Brain pericyte (primary cell): ENCODE measurements around the gene MALAT1.

Experiments used
- DNase-seq: peaks from one replicate; pipeline ENCODE4 v3.0.0-alpha.2; 2012; ENCODE audit warnings: low read depth, low spot score

The MALAT1 gene

DNA sequence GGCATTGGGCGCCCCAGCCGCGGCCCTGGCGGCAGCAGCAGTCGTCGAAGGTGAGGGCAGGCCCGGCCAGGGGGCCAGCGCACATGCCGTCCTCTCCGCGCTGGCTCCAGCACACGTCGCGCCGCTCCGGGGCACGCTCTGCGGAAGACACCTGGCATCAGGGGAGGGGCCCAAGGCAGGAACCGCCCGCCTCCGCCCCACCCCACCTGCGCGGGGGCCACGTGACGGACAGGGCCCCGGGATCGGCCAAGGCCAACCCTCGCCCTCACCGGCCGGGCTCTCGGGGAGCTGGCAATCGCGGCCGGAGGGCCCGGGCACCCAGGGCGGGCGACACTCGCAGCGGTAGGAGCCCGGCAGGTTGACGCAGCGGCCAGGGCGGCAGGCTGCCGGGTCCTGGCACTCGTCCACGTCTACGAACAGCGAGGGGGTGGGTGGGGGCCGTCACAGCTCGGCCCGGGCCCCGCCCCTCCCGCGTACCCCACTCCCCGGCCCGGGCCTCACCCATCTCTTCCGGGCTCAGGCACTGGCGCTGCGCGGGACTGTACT is 41.0 kb downstream of the MALAT1 start:
- no peak for DNase-seq

DNA sequence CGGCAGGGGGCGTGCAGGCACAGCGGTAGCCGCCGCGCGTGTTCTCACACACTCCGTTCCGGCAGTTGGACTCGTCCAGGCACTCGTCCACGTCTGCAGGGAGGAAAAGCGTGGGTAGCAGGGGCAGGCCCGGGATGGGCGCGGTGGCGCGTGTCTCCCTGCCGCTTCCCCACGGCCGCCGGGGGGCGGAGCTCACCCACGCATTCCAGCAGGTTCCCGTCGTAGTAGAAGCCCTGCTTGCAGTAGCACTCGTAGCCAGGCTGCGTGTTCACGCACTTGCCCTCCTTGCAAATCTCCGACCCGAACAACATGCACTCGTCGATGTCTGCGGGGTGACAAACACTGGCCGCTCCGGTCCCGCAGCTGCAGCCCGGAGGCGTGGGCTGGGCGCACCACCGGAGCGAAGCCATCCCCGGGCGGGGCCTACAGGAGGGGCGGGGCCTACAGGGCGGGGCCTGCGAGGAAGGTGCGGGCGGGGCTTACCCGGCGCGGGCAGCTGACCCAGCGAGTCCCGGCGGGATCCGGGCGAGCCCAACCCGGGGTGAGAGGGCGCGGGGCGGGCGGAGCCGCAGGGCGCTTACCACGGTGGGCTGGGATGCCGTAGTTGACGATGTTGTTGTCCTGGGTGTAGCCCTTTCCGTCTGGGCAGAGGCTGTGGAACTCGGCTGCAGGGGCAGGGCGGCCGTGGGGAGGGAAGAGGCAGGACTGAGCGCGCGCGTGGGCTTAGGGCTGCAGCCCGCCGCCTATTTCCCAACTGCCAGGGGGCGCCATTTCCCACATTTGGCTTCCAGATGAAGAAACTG is 41.6 kb downstream of the MALAT1 start:
- peak; percentile 77 for DNase-seq

DNA sequence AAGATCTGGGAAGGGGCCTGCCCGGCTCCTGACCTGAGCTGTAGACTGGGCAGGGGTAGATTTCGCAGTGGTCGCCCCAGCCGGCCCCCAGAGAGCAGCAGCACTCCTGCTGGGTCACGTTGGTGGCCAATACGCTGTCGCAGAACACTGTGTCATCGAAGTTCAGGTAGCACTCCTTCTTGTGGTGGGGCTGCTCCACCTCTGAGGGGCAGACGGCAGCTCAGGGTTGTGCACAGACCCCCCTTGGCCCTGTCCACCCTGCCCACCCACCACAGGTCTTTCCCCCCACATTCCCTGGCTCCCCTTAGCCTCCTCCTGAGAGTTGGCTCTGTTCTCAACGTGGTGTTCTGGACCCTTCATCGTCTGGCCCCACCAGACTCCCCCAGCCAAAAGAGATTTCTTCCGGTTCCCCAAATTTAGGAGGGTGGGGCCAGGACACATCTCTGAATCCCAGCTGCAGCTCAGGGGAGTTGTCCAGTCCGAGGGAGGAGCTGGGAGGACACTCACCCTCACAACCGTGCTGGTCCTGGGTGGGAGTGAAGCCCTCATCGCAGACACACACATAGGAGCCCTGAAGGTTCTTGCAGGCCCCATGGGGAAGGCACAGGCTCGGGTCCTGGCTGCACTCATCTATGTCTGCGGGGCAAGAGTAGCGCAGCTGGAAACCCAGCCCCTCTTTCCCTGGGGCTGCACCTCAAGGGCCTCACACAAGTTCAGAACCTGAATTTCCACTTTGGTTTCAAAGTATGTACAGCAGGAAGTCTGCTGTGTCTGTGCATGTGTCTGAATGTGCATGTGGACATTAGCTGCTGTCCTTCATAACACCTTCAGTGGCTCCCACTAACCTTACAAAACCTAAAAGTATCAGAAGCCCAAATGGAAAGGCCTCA is 42.5 kb downstream of the MALAT1 start:
- DNase-seq, result no peak

DNA sequence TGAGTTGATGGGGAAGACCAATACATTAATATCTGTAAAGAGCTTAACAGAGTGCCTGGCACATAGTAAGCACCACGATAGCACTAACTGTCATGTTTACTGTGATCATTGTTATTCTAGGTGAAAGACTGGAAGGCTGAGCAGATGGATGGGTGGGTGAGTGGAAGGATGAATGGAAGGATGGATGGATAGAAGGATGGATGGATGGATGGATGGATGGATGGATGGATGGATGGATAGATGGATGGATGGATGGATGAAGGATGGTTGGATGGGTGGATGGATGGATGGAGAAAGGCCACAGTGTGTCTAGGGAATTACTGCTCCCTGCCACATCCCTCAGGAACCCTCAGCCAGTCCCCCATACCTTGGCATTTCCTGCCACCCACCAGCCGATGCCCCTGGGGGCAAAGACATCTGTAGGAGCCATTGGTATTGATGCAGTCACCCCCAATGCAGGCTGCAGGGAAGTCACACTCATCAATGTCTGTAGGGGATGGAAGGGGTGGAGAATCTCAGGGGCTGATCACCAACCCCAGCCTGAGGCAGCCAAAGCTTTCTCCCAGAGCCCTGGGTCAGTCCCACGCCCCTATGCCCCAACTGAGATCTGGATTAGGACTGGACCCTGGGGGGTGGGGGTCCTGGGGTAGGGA is 44.0 kb downstream of the MALAT1 start:
- DNase-seq, result no peak

DNA sequence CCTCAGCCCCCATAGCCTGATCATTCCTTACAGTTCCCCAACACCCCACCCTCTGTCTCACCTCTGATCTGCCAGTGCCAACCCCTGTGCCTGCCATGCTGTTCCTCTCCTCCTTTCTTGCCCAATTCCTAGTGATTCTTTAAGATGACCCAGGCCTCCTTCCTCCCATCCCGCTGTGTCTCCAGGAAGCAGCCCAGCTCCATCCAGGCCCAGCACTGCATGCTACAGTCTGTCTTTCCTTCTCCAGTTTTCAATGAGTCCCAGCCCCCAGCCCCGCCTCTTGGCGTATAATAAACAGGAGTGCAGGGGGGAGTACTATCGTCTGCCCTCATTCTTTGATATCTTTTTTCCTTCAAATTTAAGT is 47.0 kb downstream of the MALAT1 start:
- no peak for DNase-seq

DNA sequence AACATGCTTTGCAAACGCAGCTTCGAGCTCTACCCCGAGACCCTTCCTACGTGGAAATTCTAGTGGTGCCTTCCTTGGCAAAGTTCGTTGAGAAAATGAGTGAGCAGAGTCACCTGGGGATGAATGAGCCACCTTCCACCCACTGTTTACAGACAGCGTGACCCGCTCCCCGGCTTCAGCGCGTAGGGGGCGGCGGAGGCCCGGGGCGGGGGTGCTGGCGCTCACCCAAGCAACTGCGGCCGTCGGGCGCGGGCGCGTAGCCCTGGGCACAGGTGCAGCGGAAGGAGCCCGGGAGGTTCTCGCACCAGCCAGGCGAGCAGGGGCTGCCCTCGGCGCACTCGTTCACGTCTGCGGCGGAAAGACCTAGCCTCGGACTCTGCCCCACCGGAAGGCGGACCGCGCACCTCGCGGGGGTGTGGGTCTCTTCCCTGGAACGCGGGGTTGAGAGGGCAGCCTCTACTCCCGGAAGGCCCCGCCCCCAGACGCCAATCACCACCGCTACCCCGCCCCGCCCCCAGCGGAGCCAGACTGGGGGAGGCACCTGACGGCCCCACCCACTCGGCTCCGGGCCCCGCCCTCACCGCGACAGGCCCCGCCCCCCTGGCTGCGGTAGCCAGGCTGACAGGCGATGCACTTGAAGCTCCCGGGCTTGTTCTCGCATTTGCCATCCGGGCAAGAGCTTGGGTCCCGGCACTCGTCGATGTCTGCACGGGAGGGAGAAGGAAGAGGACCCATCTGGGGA is 47.5 kb downstream of the MALAT1 start:
- no peak for DNase-seq

DNA sequence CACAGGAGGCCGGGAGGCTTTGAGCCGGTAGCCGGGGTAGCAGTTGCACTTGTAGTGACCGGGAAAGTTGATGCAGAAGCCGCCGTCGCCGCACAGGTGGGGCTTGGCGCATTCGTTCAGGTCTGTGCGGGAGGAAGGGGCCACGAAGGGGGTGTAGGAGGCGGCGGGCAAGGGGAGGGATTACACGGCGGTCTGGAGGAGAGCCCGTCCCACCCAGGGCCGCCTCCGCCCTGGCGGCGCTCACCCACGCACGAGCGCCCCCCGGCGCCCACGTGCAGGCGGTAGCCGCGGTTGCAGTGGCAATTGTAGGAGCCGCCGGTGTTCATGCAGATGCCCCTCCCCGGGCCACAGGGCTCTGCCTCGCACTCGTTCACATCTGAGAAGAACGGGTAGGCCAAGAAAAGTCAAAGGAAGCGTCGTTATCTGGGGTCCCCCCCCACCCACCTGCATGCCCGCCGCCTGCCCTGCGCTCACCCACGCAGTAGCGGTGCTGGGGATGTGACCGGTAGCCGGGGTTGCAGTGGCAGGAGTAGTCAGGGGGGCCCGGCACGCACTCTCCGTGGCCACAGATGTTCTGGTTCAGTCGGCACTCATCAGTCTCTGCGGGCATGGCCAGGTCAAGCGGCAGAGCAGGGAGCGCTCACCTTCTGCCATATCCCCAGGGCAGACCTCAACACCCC is 48.7 kb downstream of the MALAT1 start:
- DNase-seq, result no peak

DNA sequence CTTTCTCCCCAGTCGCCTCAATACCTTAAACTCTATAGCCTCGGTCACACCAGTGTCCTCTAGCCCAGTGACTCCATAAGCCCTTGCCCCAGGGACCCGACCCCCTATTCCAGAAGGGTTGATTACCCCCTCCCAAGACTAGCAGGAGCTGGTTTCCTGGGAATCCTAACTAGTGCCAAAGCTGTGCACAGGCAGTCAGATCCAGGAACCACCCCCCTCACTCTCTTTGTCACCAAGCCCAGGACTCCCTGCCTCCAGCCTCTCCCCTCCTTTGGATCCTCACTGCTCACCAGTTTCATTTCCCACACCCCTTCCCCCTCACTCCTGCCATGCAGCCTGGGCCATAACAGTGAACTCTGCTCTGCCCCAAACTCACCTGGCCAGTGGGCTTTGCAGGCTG is 49.5 kb downstream of the MALAT1 start:
- no peak for DNase-seq

DNA sequence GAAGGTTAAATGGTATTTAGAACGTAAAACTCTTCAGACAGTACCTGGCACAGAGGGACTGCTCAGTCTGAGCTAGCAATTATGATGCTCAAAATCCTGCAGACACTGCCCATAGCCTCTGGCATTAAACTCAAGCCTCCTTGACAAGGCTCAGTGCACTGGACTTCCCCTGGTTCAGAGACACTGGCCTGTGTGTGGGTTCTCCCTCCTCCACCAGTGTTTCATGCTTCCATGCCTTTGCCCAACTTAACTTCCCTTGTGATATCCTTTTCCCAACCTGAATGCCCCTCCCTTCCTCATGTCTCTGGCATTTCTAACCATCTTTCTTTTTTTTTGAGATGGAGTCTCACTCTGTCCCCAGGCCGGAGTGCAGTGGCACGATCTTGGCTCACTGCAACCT is 50.3 kb downstream of the MALAT1 start:
- DNase-seq, result no peak

DNA sequence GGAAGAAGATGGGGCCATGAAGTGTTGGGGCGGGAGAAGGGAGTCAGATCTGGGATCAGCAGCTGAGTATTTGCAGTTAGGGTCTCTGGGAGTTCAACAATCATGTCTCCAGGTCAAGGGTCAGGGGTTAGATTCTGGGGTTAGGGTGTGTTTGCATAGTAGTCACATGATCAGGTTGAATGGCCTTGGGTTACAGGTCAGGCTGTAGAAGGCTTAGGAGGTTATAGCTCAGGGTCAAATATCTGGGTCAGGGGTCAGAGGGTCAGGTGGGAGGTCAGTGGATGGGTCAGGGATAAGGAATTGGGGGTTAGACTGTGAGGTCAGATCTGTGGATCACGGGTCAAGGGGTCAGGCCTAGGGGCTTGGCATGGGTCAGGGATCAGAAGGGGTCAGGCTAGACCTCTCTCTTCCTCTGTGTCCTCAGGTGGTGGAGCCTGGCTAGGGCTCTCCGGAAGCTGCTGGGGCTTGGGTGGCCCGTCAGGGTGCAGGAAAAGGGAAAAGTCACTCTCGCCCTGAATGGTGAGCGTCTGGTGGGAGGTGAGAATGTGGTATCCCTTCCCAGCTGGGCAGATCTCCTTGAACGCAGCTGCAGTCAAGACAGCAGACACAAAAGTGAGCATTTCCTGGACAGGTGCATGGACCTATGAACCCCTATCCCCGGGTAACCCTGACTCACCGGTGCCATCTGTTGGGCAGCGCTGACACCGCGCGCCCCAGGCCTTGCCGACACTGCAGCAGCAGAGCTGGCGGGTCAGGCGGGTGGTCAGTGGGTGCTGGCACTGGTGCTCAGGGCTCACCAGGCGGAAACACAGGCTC is 52.9 kb downstream of the MALAT1 start:
- no peak for DNase-seq

DNA sequence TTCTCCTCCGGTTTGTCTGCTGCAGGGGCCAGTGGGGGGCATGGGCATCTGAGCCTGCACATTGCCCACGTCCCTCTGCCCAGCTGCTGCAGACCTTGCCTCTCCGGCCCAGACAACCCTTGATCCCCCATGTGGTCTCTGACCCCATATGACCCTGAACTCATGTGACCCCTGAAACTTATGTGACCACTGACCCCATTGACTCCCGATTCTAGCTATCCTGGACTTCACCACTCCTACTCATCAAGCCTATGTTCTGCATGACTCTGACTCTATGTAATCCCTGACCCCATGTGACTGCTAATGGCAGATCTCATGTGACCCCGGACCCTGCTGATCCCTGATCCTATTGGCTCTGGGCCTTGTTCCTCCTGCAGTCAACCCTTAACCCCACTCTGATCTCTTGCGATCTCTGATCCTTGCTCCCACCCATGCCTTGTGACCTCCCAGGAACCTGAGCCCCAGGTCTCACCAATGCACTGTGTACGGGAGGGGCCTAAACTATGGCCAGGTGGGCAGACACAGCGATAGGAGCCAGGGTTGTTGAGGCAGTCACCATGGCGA is 53.6 kb downstream of the MALAT1 start:
- DNase-seq, result no peak

DNA sequence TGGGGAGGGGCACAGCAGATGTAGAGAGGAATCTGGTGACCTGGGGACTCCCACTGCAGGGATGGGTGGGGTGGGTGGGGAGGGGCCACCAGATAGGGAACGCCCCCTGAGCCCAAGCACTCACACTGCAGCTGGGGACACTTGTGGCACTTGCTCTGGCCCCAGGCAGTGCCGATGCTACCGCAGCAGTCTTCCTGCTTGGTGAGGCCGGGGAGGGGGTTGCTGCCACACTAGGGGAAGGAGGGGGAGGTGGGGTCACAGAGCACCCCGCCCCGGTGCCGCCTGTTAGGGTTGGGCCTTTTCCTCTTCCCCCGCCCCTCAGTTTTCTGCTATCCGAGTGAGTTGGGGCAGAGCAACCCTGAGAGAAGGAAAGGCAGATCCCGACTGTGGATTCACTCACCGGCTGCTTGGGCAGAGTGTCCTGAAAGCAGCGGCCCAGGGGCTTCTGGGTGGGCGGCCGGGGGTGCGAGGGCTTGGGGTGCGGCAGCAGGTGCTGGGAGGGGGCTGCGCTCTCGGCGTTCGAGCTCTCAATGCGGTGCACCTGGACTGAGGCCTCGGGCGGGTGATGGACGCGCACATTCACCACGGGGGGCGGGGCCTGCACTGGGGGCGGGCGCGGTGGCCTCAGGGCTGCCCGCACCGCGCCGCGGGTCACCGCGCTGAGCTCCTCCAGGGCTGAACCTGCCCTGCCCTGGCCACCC is 54.6 kb downstream of the MALAT1 start:
- no peak for DNase-seq

DNA sequence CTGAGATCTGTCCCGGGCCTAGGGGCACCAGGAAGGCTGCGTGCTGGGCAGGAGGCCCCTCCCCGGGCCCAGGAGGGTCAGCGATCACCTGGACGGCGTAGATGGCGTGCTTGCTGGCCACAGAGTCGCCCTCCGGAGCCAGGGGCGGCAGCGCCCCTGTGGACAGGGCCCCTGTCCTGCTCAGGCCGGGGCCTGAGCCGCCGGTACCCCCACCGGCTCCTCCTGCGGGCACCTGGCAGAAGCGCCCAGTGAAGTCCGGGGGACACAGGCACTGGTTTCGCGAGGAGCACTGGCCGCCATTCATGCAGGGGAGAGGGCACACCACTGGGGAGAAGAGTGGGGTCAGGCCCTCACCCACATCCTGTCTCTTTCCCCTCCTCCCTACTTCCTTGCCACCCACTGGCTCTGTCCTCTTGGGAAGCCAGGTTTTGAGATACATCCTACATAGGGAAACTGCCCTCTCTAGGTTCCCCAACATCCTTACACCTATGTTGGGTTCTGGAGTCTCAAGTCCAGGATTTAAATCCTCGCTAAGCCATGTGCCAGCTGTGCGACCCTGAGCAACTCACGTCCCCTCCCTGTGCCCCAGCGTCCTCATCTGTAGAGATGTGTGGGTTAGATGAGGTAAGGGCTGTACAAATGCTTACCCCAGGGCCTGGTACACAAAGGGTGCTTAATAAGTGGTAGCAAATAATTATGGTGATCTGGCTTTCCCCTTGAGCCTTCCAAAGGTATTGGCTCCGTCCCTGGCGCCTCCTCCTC is 55.4 kb downstream of the MALAT1 start:
- DNase-seq, result no peak

DNA sequence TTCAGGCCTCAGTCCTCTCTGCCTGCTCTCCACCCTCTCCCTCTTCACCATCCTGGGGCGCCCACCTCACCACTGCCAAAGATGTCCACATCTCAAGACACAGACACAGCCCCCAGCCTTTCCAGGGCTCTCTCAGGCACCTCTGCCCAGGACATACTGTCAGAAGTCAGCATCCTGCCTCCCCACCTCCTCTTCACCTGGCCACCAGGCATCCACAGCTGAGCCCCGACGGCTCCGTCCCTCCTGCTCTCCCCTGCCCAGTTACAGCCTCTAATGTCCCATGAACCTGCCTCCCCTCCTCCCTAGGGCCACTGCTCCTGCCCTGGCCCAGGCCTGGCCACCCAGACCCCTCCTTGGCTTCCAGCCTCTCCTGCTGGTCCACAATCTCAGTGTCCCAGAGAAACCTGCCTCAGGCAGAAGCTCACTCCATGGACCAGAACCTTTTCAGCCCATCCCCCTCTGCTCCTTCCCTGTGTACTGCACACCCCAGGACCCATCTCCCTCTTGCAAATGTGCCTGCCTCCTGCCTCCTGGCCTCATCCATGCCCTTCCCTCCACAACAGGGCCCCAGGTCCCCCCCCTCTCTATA is 56.1 kb downstream of the MALAT1 start:
- DNase-seq, result no peak

DNA sequence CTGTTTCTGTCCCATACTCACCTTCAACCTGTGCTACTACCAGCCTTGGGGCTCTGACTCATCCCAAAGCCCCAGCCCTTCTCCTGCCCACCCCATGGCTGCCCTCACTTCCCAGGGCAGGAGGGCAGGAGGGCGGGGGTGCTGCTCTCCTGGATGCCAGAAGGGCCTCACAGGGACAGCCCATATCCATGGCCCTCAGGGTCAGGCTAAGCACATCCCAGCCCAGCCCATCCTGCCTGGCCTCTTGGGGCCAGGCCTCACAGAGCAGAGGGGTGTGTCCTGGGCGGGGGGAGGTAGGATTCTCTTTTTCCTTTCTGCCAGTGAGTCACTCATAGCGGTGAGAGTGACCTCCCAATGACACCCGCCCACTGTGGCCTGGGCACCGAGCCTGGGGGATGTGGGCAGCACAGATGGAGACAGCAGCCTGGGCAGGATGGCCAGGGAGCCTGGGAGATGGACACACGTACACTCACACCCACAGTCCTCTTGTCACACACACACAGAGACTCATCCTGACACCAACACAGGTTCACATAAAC is 56.9 kb downstream of the MALAT1 start:
- no peak for DNase-seq
